KMS-11 (cell line): ENCODE measurements around the gene VCAN.

Experiments used
- H2AFZ ChIP-seq: fragments of 200-600 bp; sonication (generic); 2 replicates; pipeline ENCODE4 v1.6.1; 2016; ENCODE audit warnings: antibody characterized with exemption, mixed run types, low read depth
- H3K27ac ChIP-seq: fragments of 200-600 bp; sonication (generic); 2 replicates; pipeline ENCODE4 v1.6.1; 2016; ENCODE audit warnings: mild to moderate bottlenecking, mixed run types
- H3K27me3 ChIP-seq: fragments of 200-600 bp; sonication (generic); 2 replicates; pipeline ENCODE4 v1.6.1; 2017; ENCODE audit warnings: mild to moderate bottlenecking, low read depth, mixed run types, moderate library complexity; ENCODE audit not compliant: insufficient read depth
- H3K36me3 ChIP-seq: fragments of 200-600 bp; sonication (generic); 2 replicates; pipeline ENCODE4 v1.6.1; 2017; ENCODE audit warnings: mild to moderate bottlenecking, mixed run types; ENCODE audit not compliant: insufficient read depth
- H3K4me1 ChIP-seq: fragments of 200-600 bp; sonication (generic); 2 replicates; pipeline ENCODE4 v1.6.1; 2016; ENCODE audit warnings: mild to moderate bottlenecking, low read depth, mixed run types; ENCODE audit not compliant: poor library complexity, severe bottlenecking
- H3K4me2 ChIP-seq: fragments of 200-600 bp; sonication (generic); 2 replicates; pipeline ENCODE4 v1.7.0; 2016; ENCODE audit warnings: mild to moderate bottlenecking, mixed run types
- H3K4me3 ChIP-seq: fragments of 200-600 bp; sonication (generic); IDR thresholded peaks from 2 replicates; pipeline ENCODE4 v1.6.1; 2017; ENCODE audit warnings: low read depth, low read length, mixed read lengths; ENCODE audit not compliant: insufficient read depth
- H3K79me2 ChIP-seq: fragments of 200-600 bp; sonication (generic); 2 replicates; pipeline ENCODE4 v1.6.1; 2016; ENCODE audit warnings: low read depth, mixed run types; ENCODE audit not compliant: insufficient read depth
- H3K9ac ChIP-seq: fragments of 200-600 bp; sonication (generic); 2 replicates; pipeline ENCODE4 v1.6.1; 2016; ENCODE audit warnings: mild to moderate bottlenecking, mixed run types
- H4K20me1 ChIP-seq: fragments of 200-600 bp; sonication (generic); 2 replicates; pipeline ENCODE4 v1.6.1; 2016; ENCODE audit warnings: mild to moderate bottlenecking, mixed run types; ENCODE audit not compliant: insufficient read depth
- CTCF ChIP-seq: fragments of 200-600 bp; sonication (generic); conservative IDR thresholded peaks from 2 replicates; pipeline ENCODE4 v1.6.1; 2017; ENCODE audit warnings: low read depth, mild to moderate bottlenecking, antibody characterized with exemption, low read length, moderate library complexity, mixed read lengths

The VCAN gene

DNA sequence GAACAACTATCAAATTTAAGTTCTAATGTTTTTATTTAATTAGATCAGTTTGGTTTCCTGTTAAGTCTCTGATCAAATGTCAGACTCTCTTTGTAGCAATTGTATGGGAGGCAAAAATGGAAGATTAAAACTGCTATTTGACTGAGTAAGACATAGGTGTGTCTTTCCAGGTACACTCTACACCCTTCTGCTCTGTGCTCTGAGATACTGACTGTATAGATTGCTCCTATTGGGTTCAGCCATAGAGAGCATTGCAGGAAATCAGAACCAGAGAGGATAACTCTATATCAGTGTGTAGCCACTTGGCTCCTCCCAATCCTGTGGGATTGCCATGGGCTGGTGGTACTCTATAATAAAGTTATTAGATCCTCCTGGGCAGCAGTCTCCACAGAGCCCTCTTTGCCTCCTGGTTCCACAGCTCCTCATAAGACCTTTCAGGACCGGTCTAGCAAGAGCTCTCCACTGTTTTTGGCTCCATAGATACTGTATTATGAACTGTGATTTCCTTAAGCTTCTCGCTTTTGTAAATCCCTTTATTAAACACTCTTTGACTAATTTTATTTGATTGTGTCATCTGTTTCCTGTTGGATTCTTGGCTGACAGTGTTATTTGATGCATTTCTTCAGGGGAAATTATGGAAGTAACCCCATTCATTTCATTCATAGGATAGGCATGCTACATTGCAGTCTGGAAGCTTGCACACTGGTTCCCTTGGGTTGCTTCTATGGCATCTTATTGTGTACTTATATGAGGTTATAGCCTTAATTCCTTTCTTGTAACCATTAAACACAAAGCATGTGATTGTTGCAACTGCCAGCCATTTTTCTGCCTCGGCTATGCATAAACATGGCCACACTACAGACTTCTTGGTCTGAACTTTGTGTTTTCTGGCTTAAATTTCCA is 115.6 kb downstream of the VCAN start:
- no peak for TF ChIP-seq CTCF

GRCh38 chr5:83589786-83590185 is 118.2 kb downstream of the VCAN start:
- H4K20me1 ChIP-seq, result no peaks in the 10 kb centered on the region
- H3K36me3 ChIP-seq, result no peaks in the 10 kb centered on the region
- no peaks in the 10 kb centered on the region for H3K27me3 ChIP-seq
- no peak overlapping the region for H2AFZ ChIP-seq
- H3K27ac ChIP-seq, result no peak overlapping the region
- H3K4me1 ChIP-seq, result no peaks in the 10 kb centered on the region
- H3K4me2 ChIP-seq, result no peak overlapping the region
- H3K9ac ChIP-seq, result no peak overlapping the region
- no peaks in the 10 kb centered on the region for H3K79me2 ChIP-seq
- H3K4me3 ChIP-seq, result no peak overlapping the region
- no peak for TF ChIP-seq CTCF

More for the DNA sequence above, 115.6 kb downstream of the VCAN start:
- Histone ChIP-seq H3K4me3 (no peak overlapping the region), H4K20me1 (no peaks in the 10 kb centered on the region), H3K4me1 (no peaks in the 10 kb centered on the region), H2AFZ (no peak overlapping the region), H3K4me2 (no peak overlapping the region), H3K27me3 (no peaks in the 10 kb centered on the region), H3K27ac (no peak overlapping the region), H3K79me2 (no peaks in the 10 kb centered on the region), H3K36me3 (no peaks in the 10 kb centered on the region), H3K9ac (no peak overlapping the region)

GRCh38 chr5:83590966-83591365 is 119.4 kb downstream of the VCAN start:
- no peak overlapping the region for H2AFZ ChIP-seq
- H3K79me2 ChIP-seq, result no peaks in the 10 kb centered on the region

DNA sequence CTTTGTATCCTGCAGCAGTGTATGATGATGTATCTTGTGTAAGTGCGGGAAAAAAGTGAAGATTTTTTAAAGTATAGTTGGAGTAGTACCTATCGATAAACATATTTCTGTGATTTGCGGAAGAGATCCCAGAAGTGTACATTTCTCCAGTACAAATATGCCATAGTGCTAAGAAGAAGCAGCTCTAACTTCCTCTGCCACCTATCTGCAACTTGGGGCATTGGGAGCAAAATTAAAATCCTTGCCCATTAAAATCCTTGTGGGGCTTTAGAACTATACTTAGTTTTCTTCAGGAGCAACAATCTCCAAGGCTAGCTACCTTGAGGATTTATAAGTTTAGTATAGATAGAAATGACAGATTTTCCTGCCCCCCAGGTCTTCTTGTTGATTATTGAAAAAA is 123.7 kb downstream of the VCAN start:
- Histone ChIP-seq H3K9ac (no peak overlapping the region), H3K4me3 (no peak overlapping the region), H2AFZ (no peak overlapping the region)

More at GRCh38 chr5:83590966-83591365, 119.4 kb downstream of the VCAN start:
- no peak for TF ChIP-seq CTCF
- Histone ChIP-seq H3K36me3 (no peaks in the 10 kb centered on the region), H3K4me1 (no peaks in the 10 kb centered on the region), H4K20me1 (no peaks in the 10 kb centered on the region), H3K4me2 (no peak overlapping the region), H3K4me3 (no peak overlapping the region), H3K9ac (no peak overlapping the region), H3K27me3 (no peaks in the 10 kb centered on the region), H3K27ac (no peak overlapping the region)

More for the DNA sequence above, 123.7 kb downstream of the VCAN start:
- Histone ChIP-seq H3K27ac (no peak overlapping the region), H3K36me3 (no peaks in the 10 kb centered on the region), H3K79me2 (no peaks in the 10 kb centered on the region), H3K4me1 (no peaks in the 10 kb centered on the region), H3K27me3 (no peaks in the 10 kb centered on the region), H4K20me1 (no peaks in the 10 kb centered on the region), H3K4me2 (no peak overlapping the region)
- no peak for TF ChIP-seq CTCF
